ENCODE data around the gene GRIK5.

GRIK5 gene

GRCh38 chr19:41967054-41967783 is 102.8 kb downstream of the GRIK5 start:
- Histone ChIP-seq H3K9ac (ENCODE audit: low read depth, low read length, poor library complexity, severe bottlenecking) (no peak overlapping the region), H2AFZ (ENCODE audit: low read length) (no peak overlapping the region), H3K9me2 (replicated peaks; ENCODE audit: low read depth, low read length) (no peaks in the 10 kb centered on the region), H3K4me2 (ENCODE audit: low read depth, low read length, poor library complexity, severe bottlenecking) (no peak overlapping the region), H3K79me2 (ENCODE audit: insufficient read depth, low read length) (no peaks in the 10 kb centered on the region), H3K36me3 (ENCODE audit: insufficient read depth, low read length) (no peaks in the 10 kb centered on the region), H3K27me3 (ENCODE audit: insufficient read depth, low read length, poor library complexity, severe bottlenecking) (no peaks in the 10 kb centered on the region), H3K4me3 (ENCODE audit: low read length, poor library complexity, severe bottlenecking) (no peak overlapping the region), H3K9me3 (ENCODE audit: insufficient read depth, low read depth, low read length) (no peaks in the 10 kb centered on the region), H3K4me1 (ENCODE audit: insufficient read depth, low read length, poor library complexity, severe bottlenecking) (no peaks in the 10 kb centered on the region), H3F3A (ENCODE audit: low read depth) (no peaks in the 10 kb centered on the region), H4K20me1 (ENCODE audit: insufficient read depth, low read length, poor library complexity, severe bottlenecking) (no peaks in the 10 kb centered on the region)
- no peak for TF ChIP-seq EZH2phosphoT487 (IDR thresholded peaks at IDR 0.05; ENCODE audit: borderline replicate concordance)
- TF ChIP-seq CTCF (conservative IDR thresholded peaks at IDR 0.05; ENCODE audit: low read length), result no peak

- Histone ChIP-seq H4K20me1 (ENCODE audit: insufficient read depth, low read length, poor library complexity, severe bottlenecking) (no peaks in the 10 kb centered on the region), H3F3A (ENCODE audit: low read depth) (no peaks in the 10 kb centered on the region), H2AFZ (ENCODE audit: low read length) (no peak overlapping the region), H3K9me2 (replicated peaks; ENCODE audit: low read depth, low read length) (no peaks in the 10 kb centered on the region), H3K79me2 (ENCODE audit: insufficient read depth, low read length) (no peaks in the 10 kb centered on the region), H3K4me3 (ENCODE audit: low read length, poor library complexity, severe bottlenecking) (no peak overlapping the region), H3K9me3 (ENCODE audit: insufficient read depth, low read depth, low read length) (no peaks in the 10 kb centered on the region), H3K36me3 (ENCODE audit: insufficient read depth, low read length) (no peaks in the 10 kb centered on the region), H3K4me1 (ENCODE audit: insufficient read depth, low read length, poor library complexity, severe bottlenecking) (no peaks in the 10 kb centered on the region), H3K9ac (ENCODE audit: low read depth, low read length, poor library complexity, severe bottlenecking) (no peak overlapping the region), H3K4me2 (ENCODE audit: low read depth, low read length, poor library complexity, severe bottlenecking) (no peak overlapping the region), H3K27me3 (ENCODE audit: insufficient read depth, low read length, poor library complexity, severe bottlenecking) (no peaks in the 10 kb centered on the region)
- no peak for TF ChIP-seq CTCF (conservative IDR thresholded peaks at IDR 0.05; ENCODE audit: low read length)
- no peak for TF ChIP-seq EZH2phosphoT487 (IDR thresholded peaks at IDR 0.05; ENCODE audit: borderline replicate concordance)
Observed at GRCh38 chr19:41965106-41965505, 104.9 kb downstream of the GRIK5 start.

- Histone ChIP-seq H3K79me2 (ENCODE audit: insufficient read depth, low read length) (no peaks in the 10 kb centered on the region), H3K4me1 (ENCODE audit: insufficient read depth, low read length, poor library complexity, severe bottlenecking) (peaks cover 12% of the 10 kb centered on the region), H3K9me2 (replicated peaks; ENCODE audit: low read depth, low read length) (no peaks in the 10 kb centered on the region), H2AFZ (ENCODE audit: low read length) (no peak overlapping the region), H3K27me3 (ENCODE audit: insufficient read depth, low read length, poor library complexity, severe bottlenecking) (no peaks in the 10 kb centered on the region), H3K9ac (ENCODE audit: low read depth, low read length, poor library complexity, severe bottlenecking) (no peak overlapping the region), H3K4me2 (ENCODE audit: low read depth, low read length, poor library complexity, severe bottlenecking) (no peak overlapping the region), H3K36me3 (ENCODE audit: insufficient read depth, low read length) (no peaks in the 10 kb centered on the region), H3K9me3 (ENCODE audit: insufficient read depth, low read depth, low read length) (no peaks in the 10 kb centered on the region), H3K4me3 (ENCODE audit: low read length, poor library complexity, severe bottlenecking) (no peak overlapping the region), H3F3A (ENCODE audit: low read depth) (no peaks in the 10 kb centered on the region), H4K20me1 (ENCODE audit: insufficient read depth, low read length, poor library complexity, severe bottlenecking) (no peaks in the 10 kb centered on the region)
- no peak for TF ChIP-seq EZH2phosphoT487 (IDR thresholded peaks at IDR 0.05; ENCODE audit: borderline replicate concordance)
- no peak for TF ChIP-seq CTCF (conservative IDR thresholded peaks at IDR 0.05; ENCODE audit: low read length)
Observed at GRCh38 chr19:41960973-41961372, 109.0 kb downstream of the GRIK5 start.
